Uterus (tissue), 2 donors: ENCODE data around the gene GTPBP3.

ENCODE experiments used
- POLR2A ChIP-seq, 2 donors: fragments of 450-650 bp; IDR thresholded peaks; one replicate each; pipeline ENCODE4 v1.6.1; 2016; ENCODE audit warnings: antibody characterized with exemption in 2 of 2, mild to moderate bottlenecking in 1 of 2, moderate library complexity in 1 of 2
- TF ChIP-seq, protein P1 (sequence below), 4 experiments: fragments of 200-600 bp in 2 of 4; fragments of 450-650 bp in 2 of 4; sonication (generic) in 2 of 4; IDR thresholded peaks; one replicate each; pipeline ENCODE4 v1.5.1; 2016 to 2019; ENCODE audit warnings: antibody characterized with exemption in 4 of 4, mild to moderate bottlenecking in 2 of 4, moderate library complexity in 1 of 4

DNA sequence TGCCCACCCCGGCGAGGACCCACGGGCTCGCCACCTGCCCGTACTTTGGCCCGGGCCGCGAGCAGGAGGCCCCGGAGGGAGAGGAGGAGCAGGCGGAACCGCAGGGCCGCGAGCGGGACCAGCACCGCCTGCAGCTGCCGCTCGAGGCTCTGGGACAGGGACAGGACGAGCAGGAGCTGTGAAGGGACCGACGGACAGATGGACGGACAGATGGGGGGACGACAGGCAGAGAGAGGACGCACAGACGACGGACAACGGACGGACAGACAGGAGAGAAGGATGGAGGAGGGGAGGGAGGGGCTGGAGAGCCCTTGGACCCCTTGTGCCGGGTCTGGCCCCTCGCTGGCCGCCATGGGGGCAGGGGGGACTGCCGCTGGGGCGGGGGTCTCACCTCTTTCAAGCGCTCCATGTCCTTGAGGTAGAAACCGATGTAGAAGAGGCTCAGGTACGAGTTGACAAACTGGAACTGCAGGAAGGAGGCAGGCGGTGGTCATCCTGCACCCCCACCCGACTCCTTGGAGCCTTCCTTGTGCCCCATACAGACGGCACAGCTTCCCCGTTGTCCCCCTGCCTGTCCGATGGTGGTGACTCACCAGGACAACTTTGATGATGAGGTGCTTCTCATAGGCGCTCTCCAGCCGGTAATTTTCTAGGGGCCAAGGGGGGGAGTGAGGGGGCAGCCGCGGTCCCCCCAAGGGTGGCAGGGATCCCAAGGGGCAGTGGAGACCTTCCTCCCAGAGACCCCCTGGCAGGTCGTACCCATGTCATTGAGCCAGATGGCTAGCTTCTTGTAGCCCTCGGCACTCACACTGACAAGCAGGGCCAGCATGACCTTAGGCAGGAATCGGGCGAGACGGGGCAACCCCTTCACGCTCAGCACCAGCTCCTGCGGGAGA is 7.7 kb upstream of the GTPBP3 start:
- TF ChIP-seq, protein P1, sequence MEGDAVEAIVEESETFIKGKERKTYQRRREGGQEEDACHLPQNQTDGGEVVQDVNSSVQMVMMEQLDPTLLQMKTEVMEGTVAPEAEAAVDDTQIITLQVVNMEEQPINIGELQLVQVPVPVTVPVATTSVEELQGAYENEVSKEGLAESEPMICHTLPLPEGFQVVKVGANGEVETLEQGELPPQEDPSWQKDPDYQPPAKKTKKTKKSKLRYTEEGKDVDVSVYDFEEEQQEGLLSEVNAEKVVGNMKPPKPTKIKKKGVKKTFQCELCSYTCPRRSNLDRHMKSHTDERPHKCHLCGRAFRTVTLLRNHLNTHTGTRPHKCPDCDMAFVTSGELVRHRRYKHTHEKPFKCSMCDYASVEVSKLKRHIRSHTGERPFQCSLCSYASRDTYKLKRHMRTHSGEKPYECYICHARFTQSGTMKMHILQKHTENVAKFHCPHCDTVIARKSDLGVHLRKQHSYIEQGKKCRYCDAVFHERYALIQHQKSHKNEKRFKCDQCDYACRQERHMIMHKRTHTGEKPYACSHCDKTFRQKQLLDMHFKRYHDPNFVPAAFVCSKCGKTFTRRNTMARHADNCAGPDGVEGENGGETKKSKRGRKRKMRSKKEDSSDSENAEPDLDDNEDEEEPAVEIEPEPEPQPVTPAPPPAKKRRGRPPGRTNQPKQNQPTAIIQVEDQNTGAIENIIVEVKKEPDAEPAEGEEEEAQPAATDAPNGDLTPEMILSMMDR (IDR thresholded peaks at IDR 0.05) = no peak
- TF ChIP-seq POLR2A (IDR thresholded peaks at IDR 0.05) = no peak
